Suprapubic skin (tissue), 4 donors: Measurements from ENCODE around the gene KRT6A. TPM values are rescaled to one million over a fixed set of nuclear protein-coding genes. Genes with fewer than 3 reads are reported as not detected.
"Not testable (repeated sequence)": the region's sequence is repeated elsewhere in the genome, so short reads cannot be mapped to it uniquely, and the experiment has no call there.

ENCODE experiments used
- DNase-seq, 2 donors: peaks; one replicate each; pipeline ENCODE4 v3.0.0-alpha.2; 2019; ENCODE audit warnings: low spot score in 2 of 2
- H3K27ac ChIP-seq: fragments of 200-600 bp; sonication (generic); one replicate; pipeline ENCODE4 v1.5.1; 2019
- H3K27me3 ChIP-seq: fragments of 200-600 bp; sonication (generic); one replicate; pipeline ENCODE4 v1.5.1; 2019
- H3K36me3 ChIP-seq: fragments of 200-600 bp; sonication (generic); one replicate; pipeline ENCODE4 v1.5.1; 2019
- H3K4me1 ChIP-seq: fragments of 200-600 bp; sonication (generic); one replicate; pipeline ENCODE4 v1.5.1; 2019
- H3K4me3 ChIP-seq: fragments of 200-600 bp; sonication (generic); one replicate; pipeline ENCODE4 v1.5.1; 2019; ENCODE audit warnings: mild to moderate bottlenecking
- H3K9me3 ChIP-seq: fragments of 200-600 bp; sonication (generic); one replicate; pipeline ENCODE4 v1.5.1; 2019
- CTCF ChIP-seq, 2 donors: fragments of 200-600 bp in 1 of 2; fragments of 450-650 bp in 1 of 2; sonication (generic) in 1 of 2; IDR thresholded peaks; one replicate each; pipeline ENCODE4 v1.5.1; 2016 to 2019; ENCODE audit warnings: antibody characterized with exemption in 2 of 2, mild to moderate bottlenecking in 1 of 2, moderate library complexity in 1 of 2
- EP300 ChIP-seq: sonication (generic); formaldehyde crosslinking; IDR thresholded peaks from one replicate; pipeline ENCODE4 v1.6.1; 2017; ENCODE audit warnings: antibody characterized with exemption
- POLR2A ChIP-seq, 2 donors: fragments of 450-650 bp; IDR thresholded peaks; one replicate each; pipeline ENCODE4 v1.6.1; 2017; ENCODE audit warnings: antibody characterized with exemption in 2 of 2, mild to moderate bottlenecking in 2 of 2, moderate library complexity in 2 of 2
- POLR2AphosphoS5 ChIP-seq, 3 donors: sonication (generic); formaldehyde crosslinking; IDR thresholded peaks; one replicate each; pipeline ENCODE4 v1.6.1; 2017; ENCODE audit warnings: antibody characterized with exemption in 3 of 3
- WGBS: methylation state at CpG from one replicate; pipeline ENCODE4 v1.1.5; 2018; 5-methylcytosine and 5-hydroxymethylcytosine counted together
- total RNA-seq, 4 donors: library from RNA; depleted of rRNA; stranded (reverse); fragments of >200 nt; gene quantifications; one replicate each; pipeline ENCODE4 v1.1.0, GENCODE V29; 2016

Gene KRT6A
- total RNA-seq, 4 donors from 2014 or later = 57.7 to 1,258 (median 594) TPM

GRCh38 chr12:52448228-52448627 is 44.8 kb downstream of the KRT6A start:
- WGBS = 74% methylated on average over 3 of the region's 3 CpGs
- DNase-seq = no peak
- no peaks in the 10 kb centered on the region for H3K36me3 ChIP-seq
- H3K4me1 ChIP-seq = no peaks in the 10 kb centered on the region
- H3K27ac ChIP-seq = no peak overlapping the region
- peaks cover 19% of the 10 kb centered on the region for H3K27me3 ChIP-seq
- TF ChIP-seq POLR2A (IDR thresholded peaks at IDR 0.05) = no peak
- TF ChIP-seq CTCF (IDR thresholded peaks at IDR 0.05) = no peak
- TF ChIP-seq EP300 = no peak
- TF ChIP-seq POLR2AphosphoS5 (IDR thresholded peaks at IDR 0.05) = no peak
- no peaks in the 10 kb centered on the region for H3K9me3 ChIP-seq
- no peak overlapping the region for H3K4me3 ChIP-seq

GRCh38 chr12:52447196-52447595 is 45.9 kb downstream of the KRT6A start:
- H3K27ac ChIP-seq, H3K4me3 ChIP-seq, H3K36me3 ChIP-seq, H3K4me1 ChIP-seq, H3K9me3 ChIP-seq: not testable (repeated sequence)
- WGBS = 90% methylated on average over 7 of the region's 11 CpGs
- H3K27me3 ChIP-seq = peaks cover 19% of the 10 kb centered on the region
- peak in 1 of 2 donors; percentile 47 for DNase-seq

GRCh38 chr12:52446367-52447045 is 46.6 kb downstream of the KRT6A start:
- H3K4me3 ChIP-seq = no peak overlapping the region
- TF ChIP-seq EP300 (no peak), POLR2A (IDR thresholded peaks at IDR 0.05) (no peak), CTCF (IDR thresholded peaks at IDR 0.05) (no peak), POLR2AphosphoS5 (IDR thresholded peaks at IDR 0.05) (no peak)
- 77% methylated on average over 6 of the region's 6 CpGs for WGBS
- no peaks in the 10 kb centered on the region for H3K4me1 ChIP-seq
- peaks cover 19% of the 10 kb centered on the region for H3K27me3 ChIP-seq
- DNase-seq = no peak
- H3K36me3 ChIP-seq = no peaks in the 10 kb centered on the region
- H3K9me3 ChIP-seq = no peaks in the 10 kb centered on the region
- H3K27ac ChIP-seq = no peak overlapping the region

GRCh38 chr12:52445876-52446275 is 47.2 kb downstream of the KRT6A start:
- no peak for DNase-seq
- no peak overlapping the region for H3K4me3 ChIP-seq
- no peak overlapping the region for H3K27ac ChIP-seq
- TF ChIP-seq EP300 (no peak), CTCF (IDR thresholded peaks at IDR 0.05) (no peak), POLR2AphosphoS5 (IDR thresholded peaks at IDR 0.05) (no peak), POLR2A (IDR thresholded peaks at IDR 0.05) (no peak)
- no peaks in the 10 kb centered on the region for H3K36me3 ChIP-seq
- no peaks in the 10 kb centered on the region for H3K4me1 ChIP-seq
- no peaks in the 10 kb centered on the region for H3K9me3 ChIP-seq
- WGBS = 82% methylated on average over 3 of the region's 3 CpGs
- H3K27me3 ChIP-seq = peaks cover 19% of the 10 kb centered on the region

- DNase-seq = peak in 1 of 2 donors; percentile 62
- H3K9me3 ChIP-seq = no peaks in the 10 kb centered on the region
- H3K36me3 ChIP-seq = no peaks in the 10 kb centered on the region
- H3K27ac ChIP-seq = peak overlapping the region; percentile 7
- no peaks in the 10 kb centered on the region for H3K4me1 ChIP-seq
- peaks cover 17% of the 10 kb centered on the region for H3K27me3 ChIP-seq
- TF ChIP-seq POLR2A (IDR thresholded peaks at IDR 0.05) (no peak), EP300 (no peak), CTCF (IDR thresholded peaks at IDR 0.05) (no peak), POLR2AphosphoS5 (IDR thresholded peaks at IDR 0.05) (no peak)
- WGBS = 77% methylated on average over 10 of the region's 10 CpGs
- no peak overlapping the region for H3K4me3 ChIP-seq
These were observed 48.1 kb downstream of the KRT6A start for GRCh38 chr12:52444647-52445595.
